Right lobe of liver (tissue), 6 donors: ENCODE measurements around the gene PRSS3. TPM values are rescaled to one million over a fixed set of nuclear protein-coding genes. Genes with fewer than 3 reads are reported as not detected.
"Not testable (repeated sequence)": the region's sequence is repeated elsewhere in the genome, so short reads cannot be mapped to it uniquely, and the experiment has no call there.

Experiments
- ATAC-seq, 4 donors: fragments of 200-7000 bp; cut with Tn5 transposase; one replicate each; pipeline ENCODE4 v1.9.1; 2020; ENCODE audit warnings: mild to moderate bottlenecking in 4 of 4, moderate library complexity in 4 of 4
- DNase-seq, 3 donors: peaks; one replicate each; pipeline ENCODE4 v3.0.0-alpha.2; 2020
- H3K27ac ChIP-seq, 3 donors: fragments of 200-600 bp; one replicate each; pipeline ENCODE4 v1.8.0; 2022
- H3K27me3 ChIP-seq, 2 donors: fragments of 200-600 bp; one replicate each; pipeline ENCODE4 v1.8.0; 2022
- H3K36me3 ChIP-seq, 4 donors: fragments of 200-600 bp; sonication (generic) in 1 of 4; one replicate each; pipeline versions ENCODE4 v1.5.1 to v1.8.0; 2017 to 2022; ENCODE audit warnings: control low read depth in 1 of 4
- H3K4me1 ChIP-seq, 4 donors: fragments of 200-600 bp; sonication (generic) in 1 of 4; one replicate each; pipeline versions ENCODE4 v1.5.1 to v1.8.0; 2017 to 2022; ENCODE audit warnings: control low read depth in 1 of 4
- H3K4me3 ChIP-seq, 3 donors: fragments of 200-600 bp; one replicate each; pipeline ENCODE4 v1.8.0; 2022
- H3K9me3 ChIP-seq, 4 donors: fragments of 200-600 bp; sonication (generic) in 1 of 4; one replicate each; pipeline versions ENCODE4 v1.5.1 to v1.8.0; 2017 to 2022; ENCODE audit warnings: control low read depth in 1 of 4
- POLR2A ChIP-seq: fragments of 450-650 bp; IDR thresholded peaks from one replicate; pipeline ENCODE4 v1.6.1; 2017; ENCODE audit warnings: antibody characterized with exemption, mild to moderate bottlenecking
- WGBS: methylation state at CpG from one replicate; pipeline ENCODE4 v1.1.6; 2018; ENCODE audit warnings: low coverage, low lambda C conversion rate; ENCODE audit not compliant: insufficient coverage; ENCODE audit errors: missing lambda C conversion rate; 5-methylcytosine and 5-hydroxymethylcytosine counted together
- intact Hi-C, 2 donors: fragments of 100-400 bp; cut with DNase I; formaldehyde crosslinking; loops; one replicate each; pipeline versions ENCODE4 v1.11.2 to v1.14.1; 2022
- total RNA-seq, 6 experiments: library from RNA; depleted of rRNA in 2 of 6; stranded (reverse); fragments of >200 nt in 2 of 6; fragmentation: NEBNext Ultra II Directional in 3 of 6; extraction: Animal tissue kit (Norgen Biotek cat#: 25700) in 3 of 6; gene quantifications; one replicate each; pipeline versions ENCODE4 v1.1.0 to v1.2.4, GENCODE V29; 2016 to 2023
- TF ChIP-seq, protein P1 (sequence below), 4 donors: fragments of 200-600 bp in 3 of 4; fragments of 450-650 bp in 1 of 4; IDR thresholded peaks; one replicate each; pipeline versions ENCODE4 v1.5.1 to v1.8.0; 2016 to 2022; ENCODE audit warnings: antibody characterized with exemption in 4 of 4, mild to moderate bottlenecking in 2 of 4
- donor health status: DM: no; HTN: yes; CAD: no.
- donor health status: DM: no; HTN: no; CAD: no.
- donor health status: DM: no; HTN: no; CAD: no.
- donor health status: DM: no; HTN: yes; CAD: no.
- donor health status: DM: no; HTN: yes; CAD: no.

The PRSS3 gene
- total RNA-seq, 6 experiments from 2014 or later: 0.93 to 18.0 (median 3.8) TPM

DNA sequence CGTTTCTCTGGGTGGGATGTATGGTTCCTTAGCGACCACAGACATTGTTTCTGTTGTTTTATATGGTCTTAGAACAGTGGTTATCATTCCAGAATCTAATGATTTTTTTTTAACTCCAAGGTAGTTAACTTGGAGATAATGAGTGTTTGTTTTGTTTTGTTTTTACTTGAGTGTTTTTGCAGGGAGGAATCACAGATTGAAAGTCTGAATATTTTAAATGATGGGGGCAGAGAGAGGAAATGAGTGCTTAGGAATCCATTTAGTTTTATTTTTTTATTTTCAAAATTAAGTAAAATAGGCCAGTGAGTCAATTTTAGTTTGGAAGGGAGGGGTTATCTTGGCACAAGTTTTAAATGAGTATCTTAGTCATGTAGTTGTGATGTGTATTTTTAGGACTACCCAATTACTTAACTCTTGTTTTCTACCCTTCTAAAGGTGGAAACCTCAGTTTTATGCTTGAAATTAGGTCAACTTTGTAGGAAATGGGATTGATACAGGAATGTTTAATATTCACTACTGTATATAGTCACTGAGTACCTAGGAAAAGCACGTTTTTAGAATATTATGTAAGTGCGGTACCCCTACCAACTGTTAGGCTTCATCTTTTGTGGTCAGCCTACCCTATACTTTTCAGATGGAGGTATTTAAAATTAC is 23.6 kb downstream of the PRSS3 start:
- peak overlapping the region; percentile 98 for H3K27ac ChIP-seq
- WGBS: 6% methylated on average over 4 of the region's 4 CpGs
- H3K36me3 ChIP-seq: no peaks in the 10 kb centered on the region
- peak overlapping the region; percentile 90 to 92 (median 91) for H3K4me3 ChIP-seq
- H3K4me1 ChIP-seq: peaks cover 0 to 37% (median 16%) of the 10 kb centered on the region in 4 donors
- TF ChIP-seq, protein P1, sequence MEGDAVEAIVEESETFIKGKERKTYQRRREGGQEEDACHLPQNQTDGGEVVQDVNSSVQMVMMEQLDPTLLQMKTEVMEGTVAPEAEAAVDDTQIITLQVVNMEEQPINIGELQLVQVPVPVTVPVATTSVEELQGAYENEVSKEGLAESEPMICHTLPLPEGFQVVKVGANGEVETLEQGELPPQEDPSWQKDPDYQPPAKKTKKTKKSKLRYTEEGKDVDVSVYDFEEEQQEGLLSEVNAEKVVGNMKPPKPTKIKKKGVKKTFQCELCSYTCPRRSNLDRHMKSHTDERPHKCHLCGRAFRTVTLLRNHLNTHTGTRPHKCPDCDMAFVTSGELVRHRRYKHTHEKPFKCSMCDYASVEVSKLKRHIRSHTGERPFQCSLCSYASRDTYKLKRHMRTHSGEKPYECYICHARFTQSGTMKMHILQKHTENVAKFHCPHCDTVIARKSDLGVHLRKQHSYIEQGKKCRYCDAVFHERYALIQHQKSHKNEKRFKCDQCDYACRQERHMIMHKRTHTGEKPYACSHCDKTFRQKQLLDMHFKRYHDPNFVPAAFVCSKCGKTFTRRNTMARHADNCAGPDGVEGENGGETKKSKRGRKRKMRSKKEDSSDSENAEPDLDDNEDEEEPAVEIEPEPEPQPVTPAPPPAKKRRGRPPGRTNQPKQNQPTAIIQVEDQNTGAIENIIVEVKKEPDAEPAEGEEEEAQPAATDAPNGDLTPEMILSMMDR (IDR thresholded peaks at IDR 0.05): no peak
- TF ChIP-seq POLR2A: no peak
- no peaks in the 10 kb centered on the region for H3K27me3 ChIP-seq
- DNase-seq (no peak), ATAC-seq (no peak)
- intact Hi-C loops: loop anchor here in 1 of 2 donors (5.0 kb wide), 1 partner anchor 33 kb away; no protein-coding TSS in a partner anchor
- no peaks in the 10 kb centered on the region for H3K9me3 ChIP-seq

DNA sequence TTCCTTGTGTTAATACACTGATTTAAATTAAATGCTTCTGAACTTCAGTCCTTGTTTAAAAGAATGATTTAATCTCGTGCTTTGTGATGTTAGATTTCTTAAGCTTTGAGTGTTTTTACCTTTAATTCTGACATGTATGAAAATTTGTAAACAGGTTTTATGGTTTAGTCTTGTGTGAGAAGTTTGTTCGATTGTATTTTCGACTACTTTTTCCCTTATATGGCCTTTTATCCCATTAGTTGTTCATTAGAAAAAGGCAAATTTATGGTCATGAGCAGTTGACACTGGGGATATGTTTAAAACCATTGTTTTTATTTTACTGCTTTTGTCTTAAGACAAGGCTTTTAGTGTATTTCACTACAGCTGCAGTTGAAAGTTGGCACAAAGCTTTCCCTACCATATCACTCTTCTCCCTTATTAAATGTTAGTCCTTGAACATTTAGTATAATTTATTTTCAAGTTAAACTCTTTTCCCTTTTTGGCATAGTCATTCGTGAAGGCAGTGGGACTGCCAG is 24.9 kb downstream of the PRSS3 start:
- WGBS: 39% methylated on average over 4 of the region's 4 CpGs
- Histone ChIP-seq H3K27me3 (no peaks in the 10 kb centered on the region), H3K36me3 (no peaks in the 10 kb centered on the region), H3K4me3 (no peak overlapping the region), H3K9me3 (no peaks in the 10 kb centered on the region), H3K27ac (no peak overlapping the region), H3K4me1 (peaks cover 0 to 31% (median 14%) of the 10 kb centered on the region in 4 donors)
- intact Hi-C loops: no loop called here
- TF ChIP-seq, protein P1 (IDR thresholded peaks at IDR 0.05): no peak
- TF ChIP-seq POLR2A: no peak
- DNase-seq (no peak), ATAC-seq (no peak)

DNA sequence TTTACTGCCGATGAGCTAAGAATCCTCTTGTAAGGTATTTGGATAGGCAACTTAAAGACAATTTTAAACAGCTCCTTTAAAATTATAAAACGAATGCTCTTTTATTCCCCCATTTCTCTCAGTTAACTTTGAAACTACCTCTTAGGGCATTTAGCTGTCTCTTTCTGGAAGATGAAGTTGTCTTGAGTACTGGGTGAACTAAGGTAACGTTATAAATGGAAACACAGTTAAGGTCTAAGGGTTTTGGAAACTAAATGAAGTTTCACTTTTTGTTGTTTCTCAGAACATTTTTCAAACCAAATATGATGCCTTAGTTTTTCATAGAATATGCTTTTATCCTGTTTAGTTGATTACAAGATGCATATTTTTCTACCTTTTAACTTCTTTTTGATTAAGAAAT is 28.4 kb downstream of the PRSS3 start:
- peaks cover 0 to 27% (median 11%) of the 10 kb centered on the region in 4 donors for H3K4me1 ChIP-seq
- TF ChIP-seq, protein P1 (IDR thresholded peaks at IDR 0.05): no peak
- H3K27ac ChIP-seq: no peak overlapping the region
- intact Hi-C loops: no loop called here
- no peaks in the 10 kb centered on the region for H3K36me3 ChIP-seq
- H3K27me3 ChIP-seq: no peaks in the 10 kb centered on the region
- 82% methylated on average over 3 of the region's 3 CpGs for WGBS
- DNase-seq: no peak
- no peak for ATAC-seq
- H3K4me3 ChIP-seq: no peak overlapping the region
- H3K9me3 ChIP-seq: no peaks in the 10 kb centered on the region

DNA sequence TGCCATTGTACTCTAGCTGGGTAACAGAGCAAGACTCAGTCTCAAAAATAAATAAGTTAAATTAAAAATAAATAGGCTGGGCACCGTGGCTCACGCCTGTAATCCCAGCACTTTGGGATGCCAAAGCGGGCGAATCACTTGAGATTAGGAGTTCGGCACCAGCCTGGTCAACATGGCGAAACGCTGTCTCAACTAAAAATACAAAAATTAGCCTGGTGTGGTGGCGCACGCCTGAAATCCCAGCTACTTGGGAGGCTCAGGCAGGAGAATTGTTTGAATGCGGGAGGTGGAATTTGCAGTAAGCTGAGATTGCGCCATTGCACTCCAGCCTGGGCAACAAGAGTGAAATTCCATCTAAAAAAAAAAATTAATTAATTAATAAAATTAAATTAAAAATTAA is 31.9 kb downstream of the PRSS3 start:
- intact Hi-C loops, H3K36me3 ChIP-seq, H3K27ac ChIP-seq, ATAC-seq, H3K9me3 ChIP-seq, H3K4me3 ChIP-seq, H3K27me3 ChIP-seq: not testable (repeated sequence)
- H3K4me1 ChIP-seq: peaks cover 0 to 16% (median 0%) of the 10 kb centered on the region in 4 donors
- DNase-seq: peak in 1 of 3 donors; percentile 29
- WGBS: 92% methylated on average over 7 of the region's 11 CpGs

DNA sequence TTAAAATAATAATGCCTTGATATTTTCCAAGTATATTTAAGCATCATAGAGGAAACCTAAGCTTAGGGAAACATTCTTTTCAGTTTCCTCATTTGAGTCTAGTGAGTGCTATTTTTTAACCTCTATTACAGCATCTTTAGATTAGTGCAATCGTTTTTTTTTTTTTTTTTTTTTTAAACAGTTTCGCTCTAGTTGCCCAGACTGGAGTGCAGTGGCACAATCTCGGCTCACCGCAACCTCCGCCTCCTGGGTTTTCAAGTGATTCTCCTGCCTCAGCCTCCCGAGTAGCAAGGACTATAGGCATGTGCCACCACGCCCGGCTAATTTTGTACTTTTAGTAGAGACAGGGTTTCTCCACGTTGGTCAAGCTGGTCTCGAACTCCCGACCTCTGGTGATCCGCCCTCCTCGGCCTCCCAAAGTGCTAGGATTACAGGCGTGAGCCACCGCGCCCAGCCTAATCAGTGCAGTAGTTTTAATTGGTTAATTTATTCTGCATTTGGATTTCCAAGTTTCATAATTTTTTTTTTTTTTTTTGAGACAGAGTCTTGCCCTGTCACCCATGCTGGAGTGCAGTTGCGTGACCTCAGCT is 34.4 kb downstream of the PRSS3 start:
- H3K27ac ChIP-seq, H3K4me3 ChIP-seq, H3K9me3 ChIP-seq, ATAC-seq, H3K36me3 ChIP-seq, intact Hi-C loops, H3K27me3 ChIP-seq: not testable (repeated sequence)
- DNase-seq: peak in 1 of 3 donors; percentile 29
- H3K4me1 ChIP-seq: peaks cover 0 to 13% (median 0%) of the 10 kb centered on the region in 4 donors
- 63% methylated on average over 8 of the region's 17 CpGs for WGBS
